KBM-7 (cell line): ENCODE data around the gene SCAF1.
A peak's percentile ranks its signal among the peaks of the same experiment; 100 is the strongest.

Source experiments
- DNase-seq: peaks from one replicate; pipeline ENCODE4 v3.0.0-alpha.2; 2015
- in situ Hi-C: fragments of 300-500 bp; cut with MboI; formaldehyde crosslinking; loops from 2 replicates; pipeline ENCODE4 v1.14.3; 2020; ENCODE audit warnings: low sequenced_read_pairs, low pct_unique_long_range_greater_than_20kb, mixed read lengths

Gene SCAF1

DNA sequence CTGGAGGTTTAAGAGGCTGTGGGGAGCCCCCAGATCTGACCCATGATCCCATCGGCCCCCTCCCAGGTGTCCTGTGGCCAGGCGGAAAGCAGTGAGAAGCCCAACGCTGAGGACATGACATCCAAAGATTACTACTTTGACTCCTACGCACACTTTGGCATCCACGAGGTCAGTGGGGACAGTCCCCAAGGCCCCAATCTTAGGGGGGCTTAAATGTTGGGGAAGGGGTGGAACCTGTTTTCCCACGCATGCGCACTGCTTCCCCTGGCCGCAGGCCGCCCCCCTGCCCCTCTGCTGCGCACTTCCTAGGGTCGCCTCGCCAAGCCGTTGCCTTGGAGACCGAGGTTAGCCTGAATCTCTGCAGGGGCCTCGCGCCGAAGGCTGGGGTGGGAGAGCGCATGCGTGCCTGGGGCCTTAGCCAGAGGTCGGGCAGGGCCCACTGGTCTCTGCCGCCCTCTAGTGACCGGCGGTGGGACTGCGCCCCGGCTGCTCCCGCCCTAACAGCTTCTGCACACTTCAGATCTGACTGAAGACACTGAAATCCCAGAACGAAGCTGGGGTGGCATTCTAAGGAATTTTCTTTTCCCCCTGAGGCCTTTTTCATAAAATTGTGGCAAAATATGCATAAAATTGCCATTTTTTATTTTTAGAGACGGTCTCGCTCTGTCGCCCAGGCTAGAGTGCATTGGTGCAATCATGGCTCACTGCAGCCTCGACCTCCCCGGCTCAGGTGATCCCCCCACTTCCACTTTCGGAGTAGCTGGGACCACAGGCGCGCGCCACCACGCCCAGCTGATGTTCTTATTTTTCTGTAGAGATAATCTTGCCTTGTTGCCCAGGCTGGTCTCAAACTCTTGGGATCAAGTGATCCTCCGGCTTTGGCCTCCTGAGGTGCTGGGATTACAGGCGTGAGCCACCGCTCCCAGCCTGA lies 38.7 kb downstream of the SCAF1 start:
- peak; percentile 95 for DNase-seq
- in situ Hi-C loops = no loop called here

DNA sequence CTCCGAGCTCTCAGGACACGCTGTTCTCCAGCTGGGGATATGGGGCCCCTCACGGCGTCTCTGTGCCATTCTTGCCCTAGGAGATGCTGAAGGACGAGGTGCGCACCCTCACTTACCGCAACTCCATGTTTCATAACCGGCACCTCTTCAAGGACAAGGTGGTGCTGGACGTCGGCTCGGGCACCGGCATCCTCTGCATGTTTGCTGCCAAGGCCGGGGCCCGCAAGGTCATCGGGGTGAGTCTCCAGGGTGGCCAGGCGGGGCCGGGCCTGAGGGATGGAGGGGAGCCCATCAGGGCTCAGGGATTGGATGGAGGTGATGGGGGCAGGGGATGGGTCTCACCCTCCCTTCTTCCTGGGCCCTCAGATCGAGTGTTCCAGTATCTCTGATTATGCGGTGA lies 39.8 kb downstream of the SCAF1 start:
- in situ Hi-C loops = no loop called here
- DNase-seq = no peak

DNA sequence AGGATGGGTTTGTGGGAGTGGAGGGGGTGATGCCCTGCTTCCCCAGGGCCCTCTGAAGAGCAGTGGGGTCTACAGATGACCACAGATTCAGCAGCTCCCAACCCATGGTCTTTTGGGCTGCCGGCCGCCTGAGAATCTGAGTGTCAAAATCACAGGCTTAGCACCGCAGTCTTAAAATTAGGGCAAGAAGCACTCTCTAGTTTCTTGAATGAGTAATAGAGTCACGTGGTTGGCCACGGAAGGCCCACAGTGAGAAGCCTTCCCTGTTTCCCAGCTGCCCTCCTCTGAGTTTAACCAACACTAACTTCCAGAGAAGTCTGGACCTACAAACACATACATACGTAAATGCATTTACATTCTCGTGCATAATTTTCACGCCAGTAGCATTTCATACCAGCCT lies 40.3 kb downstream of the SCAF1 start:
- no peak for DNase-seq
- in situ Hi-C loops = no loop called here

DNA sequence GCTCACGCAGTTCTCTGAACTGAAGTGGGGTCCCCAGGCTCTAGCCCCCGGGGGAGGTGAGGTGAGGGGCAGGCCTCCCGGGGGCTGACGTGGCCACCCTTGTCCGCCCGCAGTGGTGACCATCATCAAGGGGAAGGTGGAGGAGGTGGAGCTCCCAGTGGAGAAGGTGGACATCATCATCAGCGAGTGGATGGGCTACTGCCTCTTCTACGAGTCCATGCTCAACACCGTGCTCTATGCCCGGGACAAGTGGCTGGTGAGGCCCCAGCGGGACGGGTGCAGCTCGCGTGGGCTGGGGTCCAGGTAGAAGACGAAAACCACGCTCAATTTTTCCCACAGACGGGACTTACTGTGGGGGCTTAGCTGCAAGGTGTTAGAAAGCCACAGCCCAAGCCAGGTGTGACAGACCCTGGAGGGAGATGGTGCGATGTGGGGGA lies 41.8 kb downstream of the SCAF1 start:
- DNase-seq = no peak
- in situ Hi-C loops = no loop called here

DNA sequence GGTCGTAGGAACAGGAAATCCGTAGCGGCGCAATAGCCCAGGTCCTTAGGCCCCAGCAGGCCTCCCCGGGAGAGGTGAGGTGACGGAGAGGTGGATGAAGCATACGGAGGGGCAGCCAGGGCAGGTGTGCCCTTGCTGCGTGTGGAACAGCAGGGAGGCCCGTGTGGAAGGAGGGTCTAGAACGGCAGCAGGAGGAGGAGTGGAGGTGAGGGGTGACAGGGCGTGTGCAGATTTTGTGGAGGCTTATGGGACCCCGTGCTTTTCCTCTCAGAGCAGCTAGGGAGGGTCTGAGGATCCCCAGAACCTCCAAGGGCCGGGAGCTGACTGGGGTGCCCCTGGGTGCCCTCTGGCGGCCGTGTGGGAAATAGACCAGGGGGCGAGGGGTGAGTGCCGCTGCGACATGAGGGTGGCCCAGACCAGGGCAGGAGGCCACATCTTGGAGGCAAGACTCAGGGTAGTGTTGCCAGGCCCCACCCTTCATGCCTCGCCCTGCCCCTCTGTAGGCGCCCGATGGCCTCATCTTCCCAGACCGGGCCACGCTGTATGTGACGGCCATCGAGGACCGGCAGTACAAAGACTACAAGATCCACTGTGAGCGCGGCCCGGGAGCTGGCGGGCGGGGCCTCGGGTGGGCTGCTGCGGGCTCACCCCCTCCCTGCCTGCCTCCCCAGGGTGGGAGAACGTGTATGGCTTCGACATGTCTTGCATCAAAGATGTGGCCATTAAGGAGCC lies 42.4 kb downstream of the SCAF1 start:
- in situ Hi-C loops = no loop called here

DNA sequence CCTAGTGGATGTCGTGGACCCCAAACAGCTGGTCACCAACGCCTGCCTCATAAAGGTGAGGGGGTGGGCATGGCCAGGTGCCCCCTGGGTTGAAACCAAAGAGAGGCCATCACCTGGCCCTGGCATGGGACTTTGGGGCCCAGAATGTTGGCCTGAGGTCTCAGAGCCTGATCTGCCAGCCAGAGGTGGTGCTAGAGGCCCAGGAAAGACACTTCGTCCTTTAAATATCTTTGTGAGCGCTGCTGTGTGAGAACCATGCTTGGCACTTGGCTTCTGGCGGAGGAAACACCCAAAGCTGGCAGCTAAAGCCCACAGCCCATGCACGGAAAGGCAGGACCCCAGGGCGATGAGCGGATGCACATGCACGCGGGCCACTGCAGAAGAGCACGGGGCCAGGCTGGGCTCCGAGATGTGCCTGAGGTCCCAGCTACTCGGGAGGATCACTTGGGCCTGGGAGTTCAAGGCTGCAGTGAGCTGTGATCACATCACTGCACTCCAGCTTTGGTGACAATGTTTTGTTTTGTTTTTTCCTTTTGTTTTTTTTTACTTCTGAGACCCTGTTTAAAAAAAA lies 43.1 kb downstream of the SCAF1 start:
- in situ Hi-C loops = no loop called here
- no peak for DNase-seq

More for the DNA sequence above, 42.4 kb downstream of the SCAF1 start:
- no peak for DNase-seq

DNA sequence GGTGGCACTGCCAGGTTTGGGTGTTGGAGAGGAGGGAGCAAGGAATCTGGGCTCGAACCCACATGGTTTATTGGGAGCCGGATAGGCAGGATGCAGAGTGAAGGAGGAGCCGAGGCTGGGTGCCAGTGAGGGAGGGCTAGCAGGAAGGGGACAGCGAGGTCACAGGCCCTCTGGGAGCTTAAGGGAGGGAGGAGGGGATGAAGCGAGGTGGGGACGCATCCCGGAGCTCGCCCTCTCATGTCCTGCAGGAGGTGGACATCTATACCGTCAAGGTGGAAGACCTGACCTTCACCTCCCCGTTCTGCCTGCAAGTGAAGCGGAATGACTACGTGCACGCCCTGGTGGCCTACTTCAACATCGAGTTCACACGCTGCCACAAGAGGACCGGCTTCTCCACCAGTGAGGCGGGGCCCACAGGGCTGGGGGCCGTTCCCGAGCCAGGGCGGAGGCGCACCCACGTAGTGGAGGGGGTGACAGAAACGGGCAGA lies 43.9 kb downstream of the SCAF1 start:
- in situ Hi-C loops = no loop called here
- no peak for DNase-seq

DNA sequence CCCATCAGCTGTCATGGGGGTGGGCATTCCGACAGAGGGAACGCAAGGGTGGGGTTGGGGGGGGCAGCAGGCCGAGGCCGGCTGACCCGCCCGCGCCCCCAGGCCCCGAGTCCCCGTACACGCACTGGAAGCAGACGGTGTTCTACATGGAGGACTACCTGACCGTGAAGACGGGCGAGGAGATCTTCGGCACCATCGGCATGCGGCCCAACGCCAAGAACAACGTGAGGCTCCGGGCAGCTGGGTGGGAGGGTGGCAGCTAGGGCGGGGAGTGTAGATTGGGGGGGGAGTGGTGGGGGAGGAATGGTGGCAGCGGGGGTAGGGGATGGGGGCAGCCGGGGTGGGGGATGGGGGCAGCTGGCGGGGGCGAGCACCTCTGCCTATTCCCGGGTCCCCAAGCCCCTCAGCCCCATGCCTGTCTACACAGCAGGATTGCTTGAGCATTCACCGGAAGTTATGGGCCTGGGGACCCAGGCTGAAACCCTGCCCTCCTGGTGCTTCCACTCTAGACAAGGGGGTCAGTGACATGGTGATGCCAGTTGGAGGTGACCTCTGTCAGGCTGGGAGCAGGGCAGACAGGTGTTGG lies 44.6 kb downstream of the SCAF1 start:
- in situ Hi-C loops = no loop called here
- DNase-seq = no peak

DNA sequence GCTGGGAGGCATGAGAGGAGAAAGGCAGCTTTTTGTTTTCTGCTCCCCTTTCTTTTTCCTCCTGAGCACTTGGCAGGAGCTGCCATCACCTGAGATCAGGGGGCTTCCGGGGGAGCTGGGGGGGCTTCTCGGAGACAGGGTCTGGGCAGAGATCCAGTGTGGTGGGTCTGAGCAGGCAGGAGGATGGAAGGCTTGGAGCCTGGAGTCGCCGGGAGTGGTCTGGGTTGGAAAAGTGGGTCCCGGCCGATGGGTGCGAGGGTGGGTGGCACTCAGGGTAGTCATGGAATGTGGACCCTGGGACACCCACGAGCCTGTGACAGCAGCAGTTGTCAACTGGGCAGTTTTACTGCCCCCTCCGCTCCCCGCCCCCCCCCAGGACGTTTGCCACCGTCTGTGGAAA lies 45.1 kb downstream of the SCAF1 start:
- in situ Hi-C loops = no loop called here
- DNase-seq = no peak

DNA sequence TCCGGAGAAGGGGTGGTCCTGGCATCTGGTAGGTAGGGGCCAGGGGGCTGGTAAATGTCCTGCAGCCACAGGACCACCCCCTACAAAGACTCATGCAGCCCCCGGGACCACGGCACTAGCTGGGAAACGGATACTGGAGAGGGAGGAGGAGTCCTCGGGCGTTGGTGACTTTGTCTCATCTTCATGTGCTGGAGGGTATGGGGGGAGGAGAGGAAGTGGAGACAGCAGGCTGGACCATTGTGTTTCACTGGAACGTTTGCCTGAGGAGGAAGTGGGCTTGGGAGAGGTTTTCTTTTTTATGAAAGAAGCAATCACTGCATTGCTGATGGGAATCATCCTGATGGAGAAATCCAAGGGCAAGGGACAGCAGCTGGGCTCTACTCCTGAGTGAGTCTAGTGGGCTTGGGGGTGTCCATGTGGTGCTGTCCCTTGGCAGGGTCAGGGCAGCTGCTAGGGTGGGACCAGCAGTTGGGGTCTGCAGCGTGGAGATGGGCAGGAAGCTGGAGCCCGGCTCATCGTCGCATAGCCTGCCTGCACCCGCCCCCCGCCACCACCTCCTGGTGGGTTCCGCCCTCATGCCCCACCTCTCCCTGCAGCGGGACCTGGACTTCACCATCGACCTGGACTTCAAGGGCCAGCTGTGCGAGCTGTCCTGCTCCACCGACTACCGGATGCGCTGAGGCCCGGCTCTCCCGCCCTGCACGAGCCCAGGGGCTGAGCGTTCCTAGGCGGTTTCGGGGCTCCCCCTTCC lies 45.7 kb downstream of the SCAF1 start:
- peak; percentile 56 for DNase-seq
- in situ Hi-C loops = no loop called here

DNA sequence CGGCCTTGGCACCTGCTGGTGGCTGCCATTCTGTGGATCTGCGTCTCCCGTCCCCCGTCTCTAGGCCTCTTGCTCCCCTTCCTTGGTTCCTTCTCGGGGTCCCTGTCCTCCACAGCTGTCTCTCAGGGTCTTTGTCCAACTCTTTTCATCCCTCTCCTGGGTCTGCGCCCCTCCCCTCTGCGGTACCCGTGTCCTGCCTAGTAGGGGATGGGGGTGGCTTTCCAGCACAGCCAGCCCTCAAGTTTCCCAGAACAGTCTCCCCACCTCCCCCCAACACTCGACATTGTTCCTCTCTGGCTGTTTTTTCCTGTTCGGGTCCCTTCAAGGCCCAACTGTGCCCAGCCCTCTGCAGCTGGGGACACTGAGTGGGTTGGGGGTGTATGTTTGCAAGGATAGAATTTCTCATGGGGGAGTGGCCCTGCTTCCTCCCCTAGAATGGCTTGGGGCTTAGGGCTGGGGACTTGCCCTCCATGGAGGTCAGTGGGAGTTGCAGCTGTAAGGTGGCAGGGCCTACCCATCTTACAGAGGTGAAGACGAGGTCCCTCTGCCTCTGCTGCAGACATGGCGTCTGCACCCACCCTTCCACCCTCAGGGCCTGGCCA lies 46.6 kb downstream of the SCAF1 start:
- in situ Hi-C loops = no loop called here
- no peak for DNase-seq

DNA sequence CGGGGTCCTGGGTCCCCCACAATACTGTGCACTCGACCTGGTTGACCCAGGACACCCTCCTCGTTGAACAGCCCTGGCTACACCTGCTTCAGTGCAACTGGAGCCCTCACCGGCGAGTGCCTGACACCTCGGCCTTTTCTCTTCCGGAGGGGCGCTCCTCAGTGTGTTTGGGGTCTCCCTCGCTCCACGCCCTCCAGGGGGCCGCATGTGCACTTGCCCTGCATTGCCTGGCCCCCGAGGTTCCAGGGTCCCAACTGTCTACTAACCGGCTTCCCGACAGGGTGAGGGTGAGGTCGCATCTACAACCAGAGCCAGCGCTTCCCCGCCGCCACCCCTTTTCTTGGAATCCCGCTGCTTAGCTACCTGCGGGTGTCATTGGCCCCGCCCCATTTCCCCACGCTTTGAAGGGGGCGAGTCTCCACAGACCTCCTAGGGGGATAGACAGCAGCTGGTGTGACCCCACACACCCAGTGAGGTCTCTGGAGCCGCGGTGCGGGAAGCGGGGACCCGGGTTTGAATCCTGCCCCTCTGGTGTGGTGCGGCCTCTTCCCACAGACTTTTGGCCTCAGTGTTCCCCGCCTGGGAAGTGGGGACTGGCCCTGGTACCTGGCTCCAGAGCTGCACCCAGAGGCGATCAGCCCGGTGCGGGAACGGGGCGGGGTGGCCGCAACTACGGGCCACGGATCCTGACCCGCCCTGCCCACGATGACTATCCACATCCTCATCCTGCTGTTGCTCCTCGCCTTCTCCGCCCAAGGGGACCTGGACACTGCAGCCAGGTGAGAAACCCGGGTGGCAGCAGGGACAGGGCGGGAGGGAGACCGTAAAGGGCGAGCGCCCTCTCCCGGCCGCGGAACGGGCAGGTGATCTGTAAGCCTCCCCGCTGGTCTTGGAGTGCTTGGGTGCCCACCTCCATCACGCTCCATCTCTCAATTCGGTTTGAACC lies 47.4 kb downstream of the SCAF1 start, which contains the start of gene ADM5:
ADM5 (plus strand) TSS at position 462 of the 946 bp plus-strand sequence; CDS start at position 706, 244 bp downstream.
- no peak for DNase-seq
- in situ Hi-C loops = no loop called here

DNA sequence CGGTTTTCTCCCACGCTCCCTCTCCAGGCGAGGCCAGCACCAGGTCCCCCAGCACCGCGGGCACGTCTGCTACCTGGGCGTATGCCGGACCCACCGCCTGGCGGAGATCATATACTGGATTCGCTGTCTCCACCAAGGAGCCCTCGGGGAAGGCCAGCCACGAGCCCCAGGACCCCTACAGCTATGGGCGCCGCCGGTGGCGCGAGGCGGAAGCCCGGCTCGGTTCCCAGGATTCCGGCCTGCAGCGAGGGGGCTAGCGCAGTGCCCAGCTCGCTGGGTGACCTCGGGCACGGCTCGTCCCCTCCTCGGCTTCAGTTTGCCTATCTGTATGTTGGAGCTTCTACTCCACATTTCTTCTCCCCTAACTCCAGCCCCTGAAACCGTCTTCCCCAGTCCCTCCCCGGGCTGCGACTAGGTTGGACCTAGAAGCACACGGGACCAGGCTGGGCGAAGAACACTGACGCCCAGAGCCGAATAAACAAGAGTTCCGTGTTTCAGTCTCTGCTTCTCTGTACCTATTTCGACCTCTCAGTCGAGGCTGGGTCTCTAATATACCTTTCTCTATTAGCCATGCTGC lies 48.2 kb downstream of the SCAF1 start:
- in situ Hi-C loops = no loop called here
- DNase-seq = no peak

DNA sequence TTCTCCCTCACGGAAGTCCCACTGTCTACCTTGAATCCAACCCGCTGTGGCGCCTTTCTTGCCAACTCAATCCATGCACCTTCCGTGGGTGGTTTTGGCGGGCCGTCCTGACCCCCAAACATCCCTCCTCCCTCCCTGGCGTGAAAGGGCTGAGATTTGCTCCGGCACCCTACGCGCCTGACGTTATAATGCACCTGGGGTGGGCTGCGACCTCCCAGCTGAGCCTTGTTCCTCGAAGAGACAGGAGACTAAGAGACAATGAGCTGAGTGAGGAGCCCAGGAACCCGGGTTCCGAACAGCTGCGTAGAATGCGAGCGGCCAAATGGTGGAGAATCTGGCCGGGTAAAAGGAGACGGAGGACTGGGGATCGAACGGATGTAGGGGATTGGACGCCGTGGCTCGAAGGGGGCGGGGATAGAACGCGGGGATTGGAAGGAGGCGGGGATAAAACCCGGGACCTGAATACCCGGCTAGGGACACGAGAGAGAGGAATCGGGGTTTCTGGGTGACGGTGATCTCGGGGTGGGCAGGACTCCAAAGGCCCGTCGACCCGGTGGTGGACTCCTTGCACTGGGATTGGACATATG lies 48.7 kb downstream of the SCAF1 start, which contains the start of gene CPT1C:
CPT1C (plus strand) TSS at position 461 of the 587 bp plus-strand sequence. CDS start 1,137 bp downstream, outside the sequence.
- no peak for DNase-seq
- in situ Hi-C loops = no loop called here

DNA sequence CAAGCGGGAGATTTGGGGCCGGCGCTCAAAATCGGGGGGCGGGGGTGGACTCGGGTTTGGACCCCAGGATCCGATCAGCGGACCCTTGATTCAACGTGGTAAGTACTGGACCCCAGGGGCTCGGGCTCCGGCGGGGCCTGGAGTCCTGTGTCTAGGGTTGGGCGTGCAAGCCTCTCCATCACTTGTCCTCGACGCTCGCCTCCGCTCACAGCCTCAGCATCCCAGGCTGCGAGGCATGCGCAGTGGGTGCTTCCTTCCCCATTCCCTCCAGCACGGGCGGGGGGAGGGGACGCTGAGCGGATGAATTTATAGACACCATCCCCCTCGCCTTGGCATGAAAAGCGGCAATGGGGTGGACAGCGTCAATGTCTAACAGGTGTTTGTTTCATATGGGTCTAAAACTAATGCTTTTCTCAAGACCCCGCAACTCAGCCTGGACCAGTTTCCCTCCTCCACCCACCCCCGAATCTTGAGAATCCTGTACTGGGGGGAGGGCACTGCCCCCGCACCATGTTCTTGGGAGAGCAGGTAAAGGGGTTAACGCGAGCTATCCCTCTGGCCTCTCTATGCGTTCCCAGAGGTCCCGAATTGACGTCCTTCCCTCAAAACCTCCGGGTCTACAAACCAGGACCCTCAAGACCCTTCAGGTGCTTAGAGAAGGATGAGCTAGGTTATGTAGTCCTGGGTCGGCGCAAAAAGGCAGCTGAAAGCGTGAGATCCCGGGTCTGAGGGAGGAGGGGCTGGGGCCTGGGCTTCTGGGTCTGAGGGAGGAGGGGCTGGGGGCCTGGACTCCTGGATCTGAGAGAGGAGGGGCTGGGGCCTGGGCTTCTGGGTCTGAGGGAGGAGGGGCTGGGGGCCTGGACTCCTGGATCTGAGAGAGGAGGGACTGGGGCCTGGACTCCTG lies 49.5 kb downstream of the SCAF1 start:
- in situ Hi-C loops = no loop called here
- no peak for DNase-seq

DNA sequence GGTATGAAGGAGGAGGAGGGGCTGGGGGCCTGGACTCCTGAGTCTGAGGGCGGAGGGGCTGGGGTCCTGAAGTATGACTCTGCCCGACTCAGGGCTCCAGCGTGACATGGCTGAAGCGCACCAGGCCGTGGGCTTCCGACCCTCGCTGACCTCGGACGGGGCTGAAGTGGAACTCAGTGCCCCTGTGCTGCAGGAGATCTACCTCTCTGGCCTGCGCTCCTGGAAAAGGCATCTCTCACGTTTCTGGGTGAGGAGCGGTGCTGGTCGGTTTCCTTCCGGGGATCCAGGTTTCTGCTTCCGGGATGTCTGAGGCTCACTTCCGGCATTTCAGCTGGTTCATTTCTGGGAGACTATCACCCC lies 50.1 kb downstream of the SCAF1 start:
- no peak for DNase-seq
- in situ Hi-C loops = no loop called here
